Measurements from ENCODE around the gene RAB3B. TPM values are rescaled to one million over a fixed set of nuclear protein-coding genes. Genes with fewer than 3 reads are reported as not detected.

Gene RAB3B
- total and polyA plus RNA-seq, 5 donors from 2014 or later, result not detected

DNA sequence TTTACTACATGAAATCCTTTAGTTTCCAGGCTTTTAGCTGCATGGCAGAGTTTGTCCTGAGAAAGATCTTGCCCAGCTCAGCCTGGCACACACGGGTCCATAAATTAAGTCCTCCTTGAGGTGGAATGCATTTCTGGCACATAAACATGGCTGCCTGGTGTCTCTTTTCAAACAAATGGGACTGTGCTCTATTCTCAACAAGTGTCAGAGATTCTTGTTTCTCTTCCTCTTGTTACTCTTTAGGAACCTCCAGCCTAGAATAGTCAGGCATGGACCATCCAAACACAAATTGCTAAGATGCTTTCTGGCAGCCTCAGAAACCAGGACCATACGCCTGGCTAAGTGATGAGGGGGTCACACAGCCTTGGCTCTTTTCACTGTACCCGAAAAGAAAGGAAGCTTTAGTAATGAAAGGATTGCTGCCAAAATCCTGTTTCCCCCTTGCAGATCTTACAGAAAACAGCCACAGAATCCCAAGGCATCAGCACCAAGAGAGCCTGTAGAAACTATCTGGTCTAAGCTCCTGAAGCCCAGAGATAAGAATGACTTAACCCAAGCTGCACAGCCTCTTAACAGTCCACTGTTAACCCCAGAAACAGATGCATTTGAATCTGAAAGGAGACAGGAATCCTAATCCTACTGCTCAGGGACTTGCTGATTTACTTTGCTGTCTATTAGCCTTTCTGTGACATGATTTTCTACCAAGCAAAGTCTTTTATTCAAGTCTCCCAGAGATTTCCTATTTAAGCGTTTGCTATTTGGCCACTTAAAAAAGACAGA lies 80.1 kb downstream of the RAB3B start:
- no peak overlapping the region for H3K27ac Mint-ChIP-seq
- Histone ChIP-seq H3K27ac (ENCODE audit: insufficient read depth, low read length, poor library complexity, severe bottlenecking) (no peak overlapping the region), H3K36me3 (ENCODE audit: control insufficient read depth, insufficient read depth, low read length) (no peaks in the 10 kb centered on the region), H3K27me3 (ENCODE audit: control insufficient read depth, insufficient read depth, low read length) (peaks cover 20% of the 10 kb centered on the region), H3K4me3 (ENCODE audit: low read depth, low read length) (no peak overlapping the region), H3K4me1 (ENCODE audit: control insufficient read depth, insufficient read depth, low read length, poor library complexity, severe bottlenecking) (no peaks in the 10 kb centered on the region), H3K9me3 (ENCODE audit: control insufficient read depth in 2 of 2, low read length in 2 of 2) (no peaks in the 10 kb centered on the region)
- H3K4me3 Mint-ChIP-seq, result no peak overlapping the region
- H3K9me3 Mint-ChIP-seq, result peaks cover 0 to 9% (median 4%) of the 10 kb centered on the region in 7 donors
- DNase-seq, result no peak
- H3K36me3 Mint-ChIP-seq, result no peaks in the 10 kb centered on the region
- peaks cover 20% of the 10 kb centered on the region for H3K27me3 Mint-ChIP-seq
- no peaks in the 10 kb centered on the region for H3K4me1 Mint-ChIP-seq
- no peak for ATAC-seq (ENCODE audit: low read depth in 2 of 2)

DNA sequence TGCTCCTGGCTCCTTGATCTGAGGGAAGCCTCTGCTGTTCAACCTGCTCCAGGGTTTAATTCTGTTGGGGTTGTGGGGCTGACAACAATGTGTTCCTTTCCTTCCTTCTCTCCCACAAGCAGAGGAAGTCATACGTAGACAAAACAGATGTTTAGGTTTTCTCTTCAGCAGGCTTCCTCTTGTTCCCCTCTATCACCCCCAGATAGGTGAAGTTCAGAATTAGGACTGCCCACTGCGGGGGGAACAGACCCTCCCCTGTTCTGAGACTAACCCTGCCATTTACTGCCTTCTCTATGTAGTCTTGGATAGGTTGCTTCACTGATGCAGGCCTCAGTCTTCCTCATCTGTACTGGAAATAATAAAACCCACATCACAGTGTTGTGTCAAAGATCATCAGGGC lies 82.0 kb downstream of the RAB3B start:
- Histone ChIP-seq H3K27me3 (ENCODE audit: control insufficient read depth, insufficient read depth, low read length) (peaks cover 17% of the 10 kb centered on the region), H3K4me1 (ENCODE audit: control insufficient read depth, insufficient read depth, low read length, poor library complexity, severe bottlenecking) (no peaks in the 10 kb centered on the region), H3K9me3 (ENCODE audit: control insufficient read depth in 2 of 2, low read length in 2 of 2) (no peaks in the 10 kb centered on the region), H3K4me3 (ENCODE audit: low read depth, low read length) (no peak overlapping the region), H3K36me3 (ENCODE audit: control insufficient read depth, insufficient read depth, low read length) (no peaks in the 10 kb centered on the region), H3K27ac (ENCODE audit: insufficient read depth, low read length, poor library complexity, severe bottlenecking) (no peak overlapping the region)
- DNase-seq, result no peak
- no peak overlapping the region for H3K4me3 Mint-ChIP-seq
- H3K9me3 Mint-ChIP-seq, result peaks cover 0 to 10% (median 4%) of the 10 kb centered on the region in 7 donors
- no peaks in the 10 kb centered on the region for H3K4me1 Mint-ChIP-seq
- no peaks in the 10 kb centered on the region for H3K36me3 Mint-ChIP-seq
- no peak for ATAC-seq (ENCODE audit: low read depth in 2 of 2)
- H3K27me3 Mint-ChIP-seq, result peaks cover 14% of the 10 kb centered on the region
- H3K27ac Mint-ChIP-seq, result peak overlapping the region in 1 of 3 donors; percentile 54

DNA sequence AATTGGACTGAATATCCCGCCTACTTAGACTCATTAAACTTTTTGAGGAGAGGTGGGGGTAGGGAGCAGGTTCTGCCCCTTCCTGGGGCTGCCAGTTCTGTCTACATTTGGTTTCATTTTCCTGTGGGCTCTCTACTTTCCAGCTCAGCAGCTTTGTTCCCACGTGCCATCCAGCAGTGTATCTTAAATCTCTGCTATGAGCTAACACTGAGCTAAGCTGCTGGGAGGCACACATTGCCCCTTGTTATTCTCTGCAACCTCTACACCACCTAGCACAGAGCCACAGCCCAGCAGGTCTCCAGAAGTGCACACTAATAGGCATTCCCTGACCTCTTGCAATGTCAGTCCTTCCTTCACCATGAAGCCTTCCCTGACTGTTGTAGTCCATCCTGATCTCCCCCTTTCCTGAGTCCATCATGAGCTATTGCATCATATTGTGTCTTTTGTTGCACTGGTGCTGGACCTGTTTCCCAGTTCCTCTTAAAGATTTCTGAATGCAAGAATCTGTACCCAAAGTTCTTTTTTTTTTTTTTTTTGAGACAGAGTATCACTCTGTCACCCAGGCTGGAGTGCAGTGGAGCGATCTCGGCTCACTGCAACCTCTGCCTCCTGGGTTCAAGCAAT lies 83.3 kb downstream of the RAB3B start:
- peak in 1 of 2 donors; percentile 24 for ATAC-seq (ENCODE audit: low read depth in 2 of 2)
- Histone ChIP-seq H3K4me1 (ENCODE audit: control insufficient read depth, insufficient read depth, low read length, poor library complexity, severe bottlenecking) (no peaks in the 10 kb centered on the region), H3K36me3 (ENCODE audit: control insufficient read depth, insufficient read depth, low read length) (no peaks in the 10 kb centered on the region), H3K9me3 (ENCODE audit: control insufficient read depth in 2 of 2, low read length in 2 of 2) (no peaks in the 10 kb centered on the region), H3K4me3 (ENCODE audit: low read depth, low read length) (no peak overlapping the region), H3K27me3 (ENCODE audit: control insufficient read depth, insufficient read depth, low read length) (peaks cover 17% of the 10 kb centered on the region), H3K27ac (ENCODE audit: insufficient read depth, low read length, poor library complexity, severe bottlenecking) (no peak overlapping the region)
- H3K9me3 Mint-ChIP-seq, result peaks cover 0 to 10% (median 4%) of the 10 kb centered on the region in 7 donors
- no peaks in the 10 kb centered on the region for H3K36me3 Mint-ChIP-seq
- H3K27ac Mint-ChIP-seq, result peak overlapping the region in 1 of 3 donors; percentile 54
- H3K4me3 Mint-ChIP-seq, result no peak overlapping the region
- no peak for DNase-seq
- peaks cover 14% of the 10 kb centered on the region for H3K27me3 Mint-ChIP-seq
- no peaks in the 10 kb centered on the region for H3K4me1 Mint-ChIP-seq

DNA sequence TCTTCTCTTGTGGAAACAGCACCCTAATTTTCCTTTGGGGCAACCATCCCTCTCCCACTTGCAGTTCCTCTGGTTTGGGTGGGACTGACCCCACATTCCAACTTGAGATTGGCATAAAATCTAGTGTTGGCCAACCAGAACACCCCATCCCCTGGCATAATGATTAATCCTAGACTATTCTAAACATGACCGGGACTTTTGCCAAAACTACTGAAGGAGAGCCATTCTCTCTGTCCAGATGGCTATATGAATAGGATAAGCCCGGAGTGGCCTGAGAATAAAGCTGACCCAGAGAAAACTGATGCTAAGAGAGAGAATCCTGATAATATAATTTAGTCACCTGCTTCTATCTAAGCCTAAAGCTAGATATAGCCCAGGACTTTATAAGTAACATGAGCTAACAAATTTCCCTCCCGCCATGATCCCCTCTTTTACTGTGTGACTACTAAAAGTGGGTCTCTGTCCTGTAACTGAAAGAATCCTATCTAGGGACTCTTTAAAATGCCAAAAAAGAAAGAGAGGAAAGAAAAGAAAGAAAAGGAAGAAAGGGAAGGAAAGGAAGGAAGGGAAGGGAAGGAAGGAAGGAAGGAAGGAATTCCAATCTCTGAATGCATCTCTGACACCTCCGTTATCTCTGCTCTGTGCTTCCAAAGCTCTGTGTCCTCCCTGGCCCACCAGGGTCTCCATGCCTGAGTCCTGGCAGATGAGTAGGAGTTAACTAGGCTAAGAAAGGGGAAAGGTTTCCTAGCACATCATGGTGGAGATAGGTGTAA lies 84.0 kb downstream of the RAB3B start:
- no peak for DNase-seq
- peak overlapping the region in 2 of 3 donors; percentile 54 to 98 for H3K27ac Mint-ChIP-seq
- H3K4me3 Mint-ChIP-seq, result no peak overlapping the region
- Histone ChIP-seq H3K27me3 (ENCODE audit: control insufficient read depth, insufficient read depth, low read length) (peaks cover 17% of the 10 kb centered on the region), H3K4me1 (ENCODE audit: control insufficient read depth, insufficient read depth, low read length, poor library complexity, severe bottlenecking) (no peaks in the 10 kb centered on the region), H3K4me3 (ENCODE audit: low read depth, low read length) (no peak overlapping the region), H3K36me3 (ENCODE audit: control insufficient read depth, insufficient read depth, low read length) (no peaks in the 10 kb centered on the region), H3K9me3 (ENCODE audit: control insufficient read depth in 2 of 2, low read length in 2 of 2) (no peaks in the 10 kb centered on the region), H3K27ac (ENCODE audit: insufficient read depth, low read length, poor library complexity, severe bottlenecking) (no peak overlapping the region)
- no peaks in the 10 kb centered on the region for H3K36me3 Mint-ChIP-seq
- H3K9me3 Mint-ChIP-seq, result peaks cover 0 to 10% (median 4%) of the 10 kb centered on the region in 7 donors
- no peaks in the 10 kb centered on the region for H3K4me1 Mint-ChIP-seq
- H3K27me3 Mint-ChIP-seq, result peaks cover 12% of the 10 kb centered on the region
- no peak for ATAC-seq (ENCODE audit: low read depth in 2 of 2)

DNA sequence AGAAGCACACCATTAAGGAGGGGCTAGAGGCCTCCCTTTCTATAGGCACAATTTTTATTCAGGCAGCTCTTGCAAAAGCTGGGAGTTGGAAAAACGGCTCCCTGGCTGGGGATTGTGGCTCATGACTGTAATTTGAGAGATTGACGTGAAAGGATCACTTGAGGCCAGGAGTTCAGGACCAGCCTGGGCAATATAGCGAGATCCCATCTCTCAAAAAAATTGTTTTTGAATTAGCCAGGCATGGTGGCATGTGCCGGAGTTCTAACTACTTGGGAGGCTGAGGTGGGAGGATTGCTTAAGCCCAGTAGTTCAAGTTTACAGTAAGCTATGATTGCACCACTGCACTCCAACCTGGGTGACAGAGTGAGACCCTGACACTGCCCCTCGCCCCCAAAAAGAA lies 88.0 kb downstream of the RAB3B start:
- Histone ChIP-seq H3K4me3 (ENCODE audit: low read depth, low read length) (no peak overlapping the region), H3K36me3 (ENCODE audit: control insufficient read depth, insufficient read depth, low read length) (no peaks in the 10 kb centered on the region), H3K27ac (ENCODE audit: insufficient read depth, low read length, poor library complexity, severe bottlenecking) (no peak overlapping the region), H3K27me3 (ENCODE audit: control insufficient read depth, insufficient read depth, low read length) (peaks cover 4% of the 10 kb centered on the region), H3K4me1 (ENCODE audit: control insufficient read depth, insufficient read depth, low read length, poor library complexity, severe bottlenecking) (no peaks in the 10 kb centered on the region), H3K9me3 (ENCODE audit: control insufficient read depth in 2 of 2, low read length in 2 of 2) (no peaks in the 10 kb centered on the region)
- peaks cover 0 to 7% (median 2%) of the 10 kb centered on the region in 7 donors for H3K9me3 Mint-ChIP-seq
- peaks cover 22% of the 10 kb centered on the region for H3K27me3 Mint-ChIP-seq
- H3K27ac Mint-ChIP-seq, result no peak overlapping the region
- no peaks in the 10 kb centered on the region for H3K4me1 Mint-ChIP-seq
- H3K4me3 Mint-ChIP-seq, result no peak overlapping the region
- H3K36me3 Mint-ChIP-seq, result no peaks in the 10 kb centered on the region
- ATAC-seq (ENCODE audit: low read depth in 2 of 2), result no peak
- DNase-seq, result no peak

DNA sequence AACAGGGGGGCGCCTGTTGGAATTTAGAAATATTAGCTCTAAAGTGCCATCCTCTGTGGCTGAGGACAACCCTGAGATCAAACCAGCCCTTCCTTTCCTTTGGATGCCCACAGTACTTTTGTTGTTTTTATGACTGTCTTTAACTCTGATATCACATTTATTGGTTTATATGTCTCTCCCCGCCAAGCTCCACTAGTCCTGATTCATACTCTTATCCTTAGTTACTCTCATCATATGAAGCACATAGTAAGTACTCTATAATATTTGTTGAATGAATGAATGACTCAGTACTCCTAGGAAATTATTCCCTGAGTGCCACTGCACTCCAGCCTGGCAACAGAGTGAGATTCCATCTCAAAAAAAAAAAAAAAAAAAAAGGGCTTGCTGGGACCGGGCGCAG lies 89.3 kb downstream of the RAB3B start:
- DNase-seq (no peak), ATAC-seq (ENCODE audit: low read depth in 2 of 2) (no peak)
- Mint-ChIP-seq H3K27me3 (peaks cover 28% of the 10 kb centered on the region), H3K4me1 (no peaks in the 10 kb centered on the region), H3K27ac (no peak overlapping the region), H3K36me3 (no peaks in the 10 kb centered on the region), H3K9me3 (peaks cover 0 to 3% (median 0%) of the 10 kb centered on the region in 7 donors), H3K4me3 (no peak overlapping the region)
- H3K9me3 ChIP-seq (ENCODE audit: control insufficient read depth in 2 of 2, low read length in 2 of 2), result no peaks in the 10 kb centered on the region
- H3K4me3 ChIP-seq (ENCODE audit: low read depth, low read length), result no peak overlapping the region
- H3K27ac ChIP-seq (ENCODE audit: insufficient read depth, low read length, poor library complexity, severe bottlenecking), result no peak overlapping the region
- H3K27me3 ChIP-seq (ENCODE audit: control insufficient read depth, insufficient read depth, low read length), result peaks cover 6% of the 10 kb centered on the region
- no peaks in the 10 kb centered on the region for H3K4me1 ChIP-seq (ENCODE audit: control insufficient read depth, insufficient read depth, low read length, poor library complexity, severe bottlenecking)
- no peaks in the 10 kb centered on the region for H3K36me3 ChIP-seq (ENCODE audit: control insufficient read depth, insufficient read depth, low read length)

DNA sequence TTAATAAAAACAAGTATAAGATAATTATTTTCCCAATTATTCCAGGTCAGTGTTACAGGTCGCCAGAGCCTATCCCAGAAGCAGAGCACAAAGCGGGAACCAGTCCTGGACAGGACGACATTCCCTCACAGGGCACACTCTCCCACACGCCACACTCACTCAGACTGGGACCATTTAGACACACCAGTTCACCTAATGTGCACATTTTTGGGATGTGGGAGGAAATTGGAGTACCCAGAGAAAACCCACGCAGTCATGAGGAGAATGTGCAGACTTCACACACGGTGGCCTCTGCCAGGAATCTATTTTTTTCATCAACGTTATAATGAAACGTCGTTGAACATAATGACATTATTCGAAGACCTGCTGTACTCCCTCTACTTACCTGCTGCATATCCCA lies 91.5 kb downstream of the RAB3B start:
- peaks cover 47% of the 10 kb centered on the region for H3K27me3 Mint-ChIP-seq

More for the DNA sequence above, 91.5 kb downstream of the RAB3B start:
- no peaks in the 10 kb centered on the region for H3K36me3 Mint-ChIP-seq
- Histone ChIP-seq H3K4me1 (ENCODE audit: control insufficient read depth, insufficient read depth, low read length, poor library complexity, severe bottlenecking) (no peaks in the 10 kb centered on the region), H3K9me3 (ENCODE audit: control insufficient read depth in 2 of 2, low read length in 2 of 2) (no peaks in the 10 kb centered on the region), H3K36me3 (ENCODE audit: control insufficient read depth, insufficient read depth, low read length) (no peaks in the 10 kb centered on the region), H3K27ac (ENCODE audit: insufficient read depth, low read length, poor library complexity, severe bottlenecking) (no peak overlapping the region), H3K4me3 (ENCODE audit: low read depth, low read length) (no peak overlapping the region), H3K27me3 (ENCODE audit: control insufficient read depth, insufficient read depth, low read length) (peaks cover 16% of the 10 kb centered on the region)
- no peak for DNase-seq
- no peak overlapping the region for H3K27ac Mint-ChIP-seq
- peaks cover 0 to 2% (median 0%) of the 10 kb centered on the region in 7 donors for H3K9me3 Mint-ChIP-seq
- H3K4me1 Mint-ChIP-seq, result no peaks in the 10 kb centered on the region
- H3K4me3 Mint-ChIP-seq, result no peak overlapping the region
- ATAC-seq (ENCODE audit: low read depth in 2 of 2), result no peak
